ENCODE data around the gene SLC7A5. TPM values are rescaled to one million over a fixed set of nuclear protein-coding genes. Genes with fewer than 3 reads are reported as not detected.
A peak's percentile ranks its signal among the peaks of the same experiment; 100 is the strongest.
"Not testable (repeated sequence)": the region's sequence is repeated elsewhere in the genome, so short reads cannot be mapped to it uniquely, and the experiment has no call there.

The SLC7A5 gene
- total RNA-seq, 1 donor from 2014 or later = 169 TPM

DNA sequence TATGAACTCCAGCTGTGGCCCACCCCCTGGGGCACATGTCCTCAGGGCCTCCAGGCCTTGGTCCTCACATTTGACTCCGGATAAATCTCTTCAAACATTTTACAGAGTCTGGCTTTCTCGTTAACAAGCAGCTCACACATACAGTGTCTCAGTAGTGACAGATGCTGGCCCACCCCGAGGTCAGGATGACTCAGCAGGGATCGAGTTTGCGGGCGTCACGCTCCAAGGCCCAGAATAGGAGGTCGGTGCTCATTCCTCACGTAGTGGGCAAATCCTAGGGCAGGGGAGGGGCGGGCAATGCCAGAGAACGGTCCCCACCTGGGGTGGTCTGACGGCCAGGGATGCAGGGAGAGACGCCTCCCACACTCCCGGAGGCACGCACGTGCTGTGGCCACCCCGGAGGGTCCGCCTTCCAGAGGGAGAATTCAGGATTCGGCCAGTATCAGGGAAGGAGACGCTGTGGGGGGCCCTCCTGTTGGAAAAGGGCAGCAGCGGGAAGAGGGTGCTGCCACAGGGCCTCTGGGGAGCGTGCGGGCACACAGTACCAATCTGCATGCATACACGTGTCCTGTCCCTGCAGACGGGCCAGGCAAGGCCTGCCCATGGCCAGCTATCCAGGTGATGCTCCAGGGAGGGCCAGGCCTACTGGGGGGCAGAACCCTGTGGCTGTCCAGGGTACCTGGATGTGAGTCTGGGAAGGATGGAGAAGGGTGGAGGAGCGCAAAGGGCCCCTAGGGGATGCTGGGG is 8.6 kb downstream of the SLC7A5 start:
- DNase-seq (ENCODE audit: low read depth) (peak; percentile 41), FAIRE-seq (no peak)
- TF ChIP-seq CTCF (IDR thresholded peaks at IDR 0.05; ENCODE audit: insufficient read depth, low read length, severe bottlenecking) = no peak
- H3K36me3 ChIP-seq (ENCODE audit: control insufficient read depth, insufficient read depth, low read length) = peaks cover 31% of the 10 kb centered on the region
- no peaks in the 10 kb centered on the region for H3K27me3 ChIP-seq (ENCODE audit: control insufficient read depth, insufficient read depth, low read length)
- no peak overlapping the region for H3K4me3 ChIP-seq (ENCODE audit: low read depth, low read length)

GRCh38 chr16:87858151-87858993 is 10.9 kb downstream of the SLC7A5 start:
- not testable (repeated sequence) for DNase-seq (ENCODE audit: low read depth); H3K27me3 ChIP-seq (ENCODE audit: control insufficient read depth, insufficient read depth, low read length); H3K4me3 ChIP-seq (ENCODE audit: low read depth, low read length); FAIRE-seq
- peaks cover 31% of the 10 kb centered on the region for H3K36me3 ChIP-seq (ENCODE audit: control insufficient read depth, insufficient read depth, low read length)

GRCh38 chr16:87856791-87857228 is 12.5 kb downstream of the SLC7A5 start:
- TF ChIP-seq CTCF (IDR thresholded peaks at IDR 0.05; ENCODE audit: insufficient read depth, low read length, severe bottlenecking) = no peak
- Histone ChIP-seq H3K4me3 (ENCODE audit: low read depth, low read length) (no peak overlapping the region), H3K27me3 (ENCODE audit: control insufficient read depth, insufficient read depth, low read length) (no peaks in the 10 kb centered on the region), H3K36me3 (ENCODE audit: control insufficient read depth, insufficient read depth, low read length) (peaks cover 38% of the 10 kb centered on the region)
- no peak for DNase-seq (ENCODE audit: low read depth)
- FAIRE-seq = no peak

DNA sequence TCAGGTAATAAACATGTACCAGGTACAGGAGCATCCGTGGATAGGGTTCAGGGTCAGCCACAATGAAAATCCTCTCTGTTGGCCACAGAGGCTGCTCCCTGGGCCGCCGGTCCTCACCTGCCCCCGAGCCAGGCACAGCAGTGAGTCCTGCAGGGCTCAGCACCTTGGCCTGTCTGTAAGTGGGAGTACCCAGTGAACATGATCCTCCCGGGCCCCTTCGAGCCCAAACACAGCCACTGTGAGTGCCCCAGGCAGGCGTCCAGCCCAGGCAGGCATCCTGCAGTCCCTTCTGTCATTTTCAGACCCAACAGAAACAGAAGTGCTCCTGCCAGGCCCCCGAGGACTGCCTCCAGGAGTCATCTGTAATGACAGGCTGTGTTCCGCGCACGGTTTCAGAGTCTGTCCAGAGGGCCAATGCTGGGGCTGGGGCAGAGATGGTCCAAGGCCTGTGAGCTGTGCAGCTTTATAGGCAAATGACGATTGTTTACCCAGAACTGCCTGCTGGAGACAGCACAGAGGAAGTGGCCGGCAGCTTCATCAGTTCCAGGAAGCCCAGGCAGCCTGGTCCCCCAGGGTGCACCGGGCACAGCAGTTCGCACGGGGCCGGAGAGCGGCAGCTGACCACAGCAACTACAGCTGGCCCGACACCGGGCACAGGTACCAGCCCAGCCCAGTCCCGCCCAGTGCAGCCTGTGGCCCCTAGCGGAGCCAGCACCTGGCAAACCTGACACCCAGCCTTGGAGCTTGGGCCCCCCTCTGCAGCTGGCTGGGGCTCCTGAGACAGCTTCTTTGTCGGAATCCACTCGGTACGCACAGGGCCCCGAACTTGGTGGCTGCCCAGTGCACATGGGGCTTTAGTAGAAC is 13.2 kb downstream of the SLC7A5 start:
- FAIRE-seq = no peak
- Histone ChIP-seq H3K27me3 (ENCODE audit: control insufficient read depth, insufficient read depth, low read length) (no peaks in the 10 kb centered on the region), H3K4me3 (ENCODE audit: low read depth, low read length) (no peak overlapping the region), H3K36me3 (ENCODE audit: control insufficient read depth, insufficient read depth, low read length) (peaks cover 38% of the 10 kb centered on the region)
- no peak for TF ChIP-seq CTCF (IDR thresholded peaks at IDR 0.05; ENCODE audit: insufficient read depth, low read length, severe bottlenecking)
- DNase-seq (ENCODE audit: low read depth) = no peak

DNA sequence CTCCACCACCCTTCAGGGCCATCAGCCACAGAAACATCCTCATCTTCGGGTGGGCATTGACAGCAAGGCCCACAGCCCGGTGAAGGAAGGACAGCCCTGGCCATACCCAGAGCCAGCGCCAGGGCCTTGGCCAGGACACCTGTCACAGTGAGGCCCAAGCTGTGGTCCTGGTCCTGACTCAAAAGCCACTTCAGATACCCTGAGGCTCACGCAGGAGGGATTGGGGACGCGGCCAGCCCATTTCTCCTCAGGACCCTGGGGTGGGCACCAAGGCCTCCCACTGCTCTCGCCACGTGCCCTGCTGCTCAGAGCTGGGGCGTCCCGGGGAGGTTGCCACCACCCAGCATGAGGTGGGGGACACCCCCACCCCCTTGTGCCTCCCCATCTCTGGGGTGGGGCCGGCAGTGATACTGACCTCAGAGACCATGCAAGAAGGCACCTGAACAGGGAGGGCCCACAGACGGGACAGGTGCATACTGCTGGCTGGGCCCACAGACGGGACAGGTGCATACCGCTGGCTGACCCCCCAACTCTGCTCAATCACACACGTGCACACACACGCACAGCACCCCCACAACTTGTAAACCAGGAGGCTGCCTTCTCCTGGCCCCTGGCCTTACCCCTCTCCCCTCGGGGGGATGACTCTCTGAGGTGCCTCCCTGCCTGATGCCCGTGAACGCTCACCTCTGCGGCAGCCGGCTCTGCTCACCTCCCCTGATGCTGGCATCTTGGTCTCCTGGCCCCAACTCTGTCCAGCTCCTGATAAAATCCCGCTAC is 14.2 kb downstream of the SLC7A5 start:
- Histone ChIP-seq H3K4me3 (ENCODE audit: low read depth, low read length) (no peak overlapping the region), H3K36me3 (ENCODE audit: control insufficient read depth, insufficient read depth, low read length) (peaks cover 45% of the 10 kb centered on the region), H3K27me3 (ENCODE audit: control insufficient read depth, insufficient read depth, low read length) (no peaks in the 10 kb centered on the region)
- no peak for TF ChIP-seq CTCF (IDR thresholded peaks at IDR 0.05; ENCODE audit: insufficient read depth, low read length, severe bottlenecking)
- FAIRE-seq (no peak), DNase-seq (ENCODE audit: low read depth) (no peak)

All from bronchial epithelial cell (primary cell).